PFSK-1 (cell line): Measurements from ENCODE around the gene HOXA6.

ENCODE experiments used
- FOXP2 ChIP-seq: optimal IDR thresholded peaks from 2 replicates; pipeline ENCODE3; 2011; ENCODE audit warnings: borderline replicate concordance, control low read depth, inconsistent platforms; ENCODE audit not compliant: insufficient read depth; ENCODE audit errors: extremely low read length, extremely low read depth
- POLR2AphosphoS5 ChIP-seq: IDR thresholded peaks from 2 replicates; pipeline ENCODE4 v1.6.1; 2012; ENCODE audit warnings: low read depth, mild to moderate bottlenecking, control low read depth, low read length, moderate library complexity
- SIN3A ChIP-seq: IDR thresholded peaks from 2 replicates; pipeline ENCODE4 v1.6.1; 2012; ENCODE audit warnings: mild to moderate bottlenecking, low read length, moderate library complexity, borderline replicate concordance; ENCODE audit not compliant: insufficient read depth
- TAF1 ChIP-seq: IDR thresholded peaks from 2 replicates; pipeline ENCODE4 v1.6.1; 2012; ENCODE audit warnings: low read length, control low read depth, borderline replicate concordance; ENCODE audit not compliant: insufficient read depth
- TF ChIP-seq, protein P1 (sequence below), 2 experiments: IDR thresholded peaks; 2 replicates each; pipeline versions ENCODE4 v1.6.1 to v1.8.0; 2011 to 2012; ENCODE audit warnings: low read depth in 2 of 2, low read length in 2 of 2, control low read depth in 1 of 2, inconsistent platforms in 1 of 2, mild to moderate bottlenecking in 1 of 2, moderate library complexity in 1 of 2; ENCODE audit not compliant: insufficient read depth in 1 of 2

HOXA6 gene

DNA sequence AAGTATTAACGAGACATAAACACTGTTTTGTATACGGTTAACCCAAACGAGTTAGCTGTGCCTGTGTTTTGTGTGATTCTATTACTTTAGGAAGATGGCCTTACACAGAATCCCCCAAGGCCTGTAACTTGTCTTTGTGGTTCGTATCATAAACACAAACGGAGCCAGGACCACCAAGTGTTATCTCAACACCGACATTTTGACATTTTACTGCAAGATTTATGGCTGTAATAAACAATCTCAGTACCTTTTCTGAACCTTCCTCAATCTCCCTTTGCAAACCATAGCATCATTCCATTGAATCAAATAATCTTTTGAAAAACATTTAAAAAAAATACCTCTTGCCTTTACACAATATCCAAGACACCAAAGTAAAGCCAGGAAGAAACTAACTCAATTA is 14.6 kb downstream of the HOXA6 start:
- TF ChIP-seq POLR2AphosphoS5 (no peak), TAF1 (no peak)

DNA sequence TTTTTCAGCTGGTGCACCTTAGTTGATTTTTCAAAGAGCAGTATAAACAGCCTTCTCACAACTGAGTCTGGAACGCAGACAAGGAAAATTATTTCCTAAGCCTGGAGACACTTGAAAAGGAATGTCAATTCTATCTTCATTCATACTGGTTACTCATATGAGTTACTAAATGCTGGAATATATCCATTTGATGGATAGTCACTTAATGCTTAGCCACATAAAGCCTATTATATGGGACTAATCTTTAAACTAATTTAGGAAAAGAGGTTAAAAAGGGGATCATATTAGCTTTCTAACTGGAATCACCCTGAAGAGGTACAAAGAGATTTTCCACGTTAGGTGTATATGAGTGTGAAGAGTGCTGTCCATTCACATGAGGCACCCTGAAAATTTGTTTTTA is 15.4 kb downstream of the HOXA6 start:
- TF ChIP-seq POLR2AphosphoS5 (no peak), TAF1 (no peak), SIN3A (no peak), FOXP2 (no peak)
- TF ChIP-seq, protein P1, sequence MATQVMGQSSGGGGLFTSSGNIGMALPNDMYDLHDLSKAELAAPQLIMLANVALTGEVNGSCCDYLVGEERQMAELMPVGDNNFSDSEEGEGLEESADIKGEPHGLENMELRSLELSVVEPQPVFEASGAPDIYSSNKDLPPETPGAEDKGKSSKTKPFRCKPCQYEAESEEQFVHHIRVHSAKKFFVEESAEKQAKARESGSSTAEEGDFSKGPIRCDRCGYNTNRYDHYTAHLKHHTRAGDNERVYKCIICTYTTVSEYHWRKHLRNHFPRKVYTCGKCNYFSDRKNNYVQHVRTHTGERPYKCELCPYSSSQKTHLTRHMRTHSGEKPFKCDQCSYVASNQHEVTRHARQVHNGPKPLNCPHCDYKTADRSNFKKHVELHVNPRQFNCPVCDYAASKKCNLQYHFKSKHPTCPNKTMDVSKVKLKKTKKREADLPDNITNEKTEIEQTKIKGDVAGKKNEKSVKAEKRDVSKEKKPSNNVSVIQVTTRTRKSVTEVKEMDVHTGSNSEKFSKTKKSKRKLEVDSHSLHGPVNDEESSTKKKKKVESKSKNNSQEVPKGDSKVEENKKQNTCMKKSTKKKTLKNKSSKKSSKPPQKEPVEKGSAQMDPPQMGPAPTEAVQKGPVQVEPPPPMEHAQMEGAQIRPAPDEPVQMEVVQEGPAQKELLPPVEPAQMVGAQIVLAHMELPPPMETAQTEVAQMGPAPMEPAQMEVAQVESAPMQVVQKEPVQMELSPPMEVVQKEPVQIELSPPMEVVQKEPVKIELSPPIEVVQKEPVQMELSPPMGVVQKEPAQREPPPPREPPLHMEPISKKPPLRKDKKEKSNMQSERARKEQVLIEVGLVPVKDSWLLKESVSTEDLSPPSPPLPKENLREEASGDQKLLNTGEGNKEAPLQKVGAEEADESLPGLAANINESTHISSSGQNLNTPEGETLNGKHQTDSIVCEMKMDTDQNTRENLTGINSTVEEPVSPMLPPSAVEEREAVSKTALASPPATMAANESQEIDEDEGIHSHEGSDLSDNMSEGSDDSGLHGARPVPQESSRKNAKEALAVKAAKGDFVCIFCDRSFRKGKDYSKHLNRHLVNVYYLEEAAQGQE (IDR thresholded peaks at IDR 0.05; ENCODE audit: insufficient read depth in 1 of 2, low read depth in 2 of 2, low read length in 2 of 2): no peak

DNA sequence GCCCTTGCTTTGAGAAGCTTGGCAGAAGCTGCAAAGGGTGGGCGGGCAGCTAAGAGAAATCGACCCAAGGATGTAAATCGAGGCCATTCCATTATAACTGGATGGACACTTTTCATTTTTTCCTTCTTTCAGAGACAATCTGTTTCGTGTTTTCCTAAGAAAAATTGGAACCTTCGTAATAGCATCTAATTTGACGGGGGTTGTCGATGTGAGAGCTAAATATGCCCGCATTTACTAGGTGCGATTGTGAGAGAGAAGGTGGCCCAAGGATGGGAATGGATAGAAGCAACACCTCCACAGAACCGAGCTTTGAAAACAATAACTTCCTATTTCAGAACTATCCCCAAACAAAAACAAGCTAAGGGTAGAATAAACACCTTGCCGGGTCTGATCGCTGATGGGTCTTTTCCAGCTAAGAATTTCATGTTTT is 16.2 kb downstream of the HOXA6 start:
- TF ChIP-seq SIN3A (no peak), POLR2AphosphoS5 (no peak), FOXP2 (no peak), TAF1 (no peak)
- TF ChIP-seq, protein P1 (IDR thresholded peaks at IDR 0.05; ENCODE audit: insufficient read depth in 1 of 2, low read depth in 2 of 2, low read length in 2 of 2): no peak

DNA sequence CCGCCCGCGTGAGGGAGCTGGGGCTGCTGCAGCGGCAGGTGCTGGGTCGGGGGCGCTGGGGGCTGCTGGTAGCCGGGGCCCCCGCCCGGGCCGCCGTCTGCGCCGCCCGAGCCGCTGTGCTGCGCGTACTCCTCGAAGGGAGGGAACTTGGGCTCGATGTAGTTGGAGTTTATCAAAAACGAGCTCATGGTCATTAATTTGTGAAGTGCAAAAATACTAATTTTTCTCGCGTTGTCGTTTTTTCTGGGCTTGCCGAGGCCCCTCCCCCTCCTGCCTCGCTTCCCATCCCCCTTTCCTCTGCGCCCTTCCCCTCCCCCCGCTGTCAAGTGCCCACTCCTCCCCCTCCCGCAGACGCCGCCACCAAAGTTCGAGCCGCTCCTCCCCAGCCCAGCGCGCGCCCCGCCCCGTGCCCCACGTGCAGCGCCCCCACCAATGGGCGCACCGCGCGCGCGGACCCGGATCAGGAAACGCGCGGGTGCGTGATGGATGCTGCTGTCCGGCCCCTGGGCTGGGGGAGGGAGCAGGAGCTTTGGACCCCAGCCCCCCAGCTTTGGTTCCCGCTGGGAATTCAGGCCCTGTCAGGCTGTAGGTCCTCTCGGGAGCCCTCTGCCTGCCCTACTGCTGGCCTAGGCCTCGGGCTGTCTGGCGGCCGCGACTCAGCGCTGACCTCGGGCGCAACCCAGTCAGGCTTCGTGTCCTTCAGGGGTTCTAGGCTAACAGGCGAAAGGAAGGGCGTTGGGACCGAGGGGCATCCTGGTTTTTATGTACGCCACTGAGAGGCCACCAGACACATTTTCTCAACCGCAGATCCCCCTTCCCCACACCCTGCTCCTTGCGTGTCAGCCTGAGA is 16.8 kb downstream of the HOXA6 start, which contains the start of gene HOXA4:
Gene HOXA4, minus strand, starts transcription at position 218 of the 850 bp plus-strand sequence. Its CDS starts 24 bp downstream, at position 194.
- TF ChIP-seq SIN3A: no peak
- no peak for TF ChIP-seq TAF1
- TF ChIP-seq POLR2AphosphoS5: no peak
- TF ChIP-seq FOXP2: no peak
- TF ChIP-seq, protein P1 (IDR thresholded peaks at IDR 0.05; ENCODE audit: insufficient read depth in 1 of 2, low read depth in 2 of 2, low read length in 2 of 2): no peak

DNA sequence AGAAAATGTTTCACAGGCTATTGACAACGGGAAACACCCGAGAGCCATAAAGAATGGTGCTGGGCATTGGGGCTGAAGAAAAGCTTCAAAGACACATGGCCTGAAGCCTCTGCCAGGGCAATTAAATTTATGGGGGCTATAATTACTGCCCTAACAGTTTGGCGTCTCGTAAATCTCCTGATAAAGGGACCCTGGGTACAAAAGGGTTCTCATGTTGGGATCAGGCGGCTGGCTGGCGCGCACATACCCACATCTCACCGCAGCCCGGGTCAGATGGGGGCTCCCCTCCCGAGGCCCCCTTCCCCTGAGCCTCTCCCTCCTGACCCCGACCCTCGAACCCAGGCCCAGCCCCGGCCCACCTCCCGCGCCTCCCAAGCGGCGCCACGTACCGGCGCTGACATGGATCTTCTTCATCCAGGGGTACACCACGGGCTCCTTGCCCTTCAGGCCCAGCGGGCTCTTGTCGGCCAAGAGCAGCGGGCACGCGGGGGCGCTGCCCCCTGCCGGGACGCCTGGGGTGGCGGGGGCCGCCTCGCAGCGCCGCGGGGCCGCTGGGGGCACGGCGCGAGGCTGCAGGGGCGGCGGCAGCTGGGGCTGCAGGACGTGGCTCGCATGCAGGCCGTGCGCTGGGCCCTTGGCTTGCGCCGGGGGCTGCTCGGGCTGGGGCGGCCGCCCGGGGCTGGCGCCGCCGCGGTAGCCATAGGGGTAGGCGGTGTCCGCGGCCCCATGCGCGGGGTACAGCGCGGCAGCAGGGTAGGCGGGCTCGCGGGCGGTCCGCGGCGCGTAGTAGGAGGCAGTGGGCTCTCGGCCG is 17.6 kb downstream of the HOXA6 start:
- TF ChIP-seq TAF1 (no peak), SIN3A (no peak), POLR2AphosphoS5 (no peak), FOXP2 (no peak)
- TF ChIP-seq, protein P1 (IDR thresholded peaks at IDR 0.05; ENCODE audit: insufficient read depth in 1 of 2, low read depth in 2 of 2, low read length in 2 of 2): no peak
